ENCODE data around the gene TPK1.

The TPK1 gene

GRCh38 chr7:144674550-144674949 is 161.3 kb downstream of the TPK1 start:
- in situ Hi-C loops (cut with HindIII; ENCODE audit: low pct_ligation_motif_present, low pct_unique_long_range_greater_than_20kb, low sequenced_read_pairs): no loop called here

GRCh38 chr7:144672869-144673268 is 163.0 kb downstream of the TPK1 start:
- DNase-seq: no peak
- in situ Hi-C loops (cut with HindIII; ENCODE audit: low pct_ligation_motif_present, low pct_unique_long_range_greater_than_20kb, low sequenced_read_pairs): no loop called here

More at GRCh38 chr7:144674550-144674949, 161.3 kb downstream of the TPK1 start:
- no peak for DNase-seq

- DNase-seq: no peak
- in situ Hi-C loops (cut with HindIII; ENCODE audit: low pct_ligation_motif_present, low pct_unique_long_range_greater_than_20kb, low sequenced_read_pairs): no loop called here
These were observed 164.4 kb downstream of the TPK1 start for GRCh38 chr7:144671429-144671828.

GRCh38 chr7:144670218-144670617 is 165.6 kb downstream of the TPK1 start:
- peak; percentile 64 for DNase-seq
- in situ Hi-C loops (cut with HindIII; ENCODE audit: low pct_ligation_motif_present, low pct_unique_long_range_greater_than_20kb, low sequenced_read_pairs): no loop called here

GRCh38 chr7:144668503-144668902 is 167.3 kb downstream of the TPK1 start:
- no peak for DNase-seq
- in situ Hi-C loops (cut with HindIII; ENCODE audit: low pct_ligation_motif_present, low pct_unique_long_range_greater_than_20kb, low sequenced_read_pairs): no loop called here

- in situ Hi-C loops (cut with HindIII; ENCODE audit: low pct_ligation_motif_present, low pct_unique_long_range_greater_than_20kb, low sequenced_read_pairs): no loop called here
- DNase-seq: no peak
These were observed 170.0 kb downstream of the TPK1 start for GRCh38 chr7:144665689-144666381.

- no peak for DNase-seq
- in situ Hi-C loops (cut with HindIII; ENCODE audit: low pct_ligation_motif_present, low pct_unique_long_range_greater_than_20kb, low sequenced_read_pairs): no loop called here
These were observed 176.6 kb downstream of the TPK1 start for GRCh38 chr7:144659211-144659610.

GRCh38 chr7:144656965-144657517 is 178.8 kb downstream of the TPK1 start:
- in situ Hi-C loops (cut with HindIII; ENCODE audit: low pct_ligation_motif_present, low pct_unique_long_range_greater_than_20kb, low sequenced_read_pairs): no loop called here
- no peak for DNase-seq

GRCh38 chr7:144653449-144653848 is 182.4 kb downstream of the TPK1 start:
- no peak for DNase-seq
- in situ Hi-C loops (cut with HindIII; ENCODE audit: low pct_ligation_motif_present, low pct_unique_long_range_greater_than_20kb, low sequenced_read_pairs): no loop called here

GRCh38 chr7:144650439-144650838 is 185.4 kb downstream of the TPK1 start:
- in situ Hi-C loops (cut with HindIII; ENCODE audit: low pct_ligation_motif_present, low pct_unique_long_range_greater_than_20kb, low sequenced_read_pairs): no loop called here
- DNase-seq: no peak

GRCh38 chr7:144649120-144649519 is 186.7 kb downstream of the TPK1 start:
- in situ Hi-C loops (cut with HindIII; ENCODE audit: low pct_ligation_motif_present, low pct_unique_long_range_greater_than_20kb, low sequenced_read_pairs): no loop called here
- no peak for DNase-seq

- in situ Hi-C loops (cut with HindIII; ENCODE audit: low pct_ligation_motif_present, low pct_unique_long_range_greater_than_20kb, low sequenced_read_pairs): no loop called here
These were observed 194.3 kb downstream of the TPK1 start for GRCh38 chr7:144641389-144642044.

GRCh38 chr7:144632724-144633123 is 203.1 kb downstream of the TPK1 start:
- in situ Hi-C loops (cut with HindIII; ENCODE audit: low pct_ligation_motif_present, low pct_unique_long_range_greater_than_20kb, low sequenced_read_pairs): no loop called here
- no peak for DNase-seq

More at GRCh38 chr7:144641389-144642044, 194.3 kb downstream of the TPK1 start:
- no peak for DNase-seq

GRCh38 chr7:144629598-144629997 is 206.3 kb downstream of the TPK1 start:
- in situ Hi-C loops (cut with HindIII; ENCODE audit: low pct_ligation_motif_present, low pct_unique_long_range_greater_than_20kb, low sequenced_read_pairs): no loop called here
- no peak for DNase-seq

GRCh38 chr7:144629011-144629410 is 206.8 kb downstream of the TPK1 start:
- in situ Hi-C loops (cut with HindIII; ENCODE audit: low pct_ligation_motif_present, low pct_unique_long_range_greater_than_20kb, low sequenced_read_pairs): no loop called here
- no peak for DNase-seq

- DNase-seq: no peak
- in situ Hi-C loops (cut with HindIII; ENCODE audit: low pct_ligation_motif_present, low pct_unique_long_range_greater_than_20kb, low sequenced_read_pairs): no loop called here
These were observed 207.7 kb downstream of the TPK1 start for GRCh38 chr7:144628176-144628575.

GRCh38 chr7:144622745-144623144 is 213.1 kb downstream of the TPK1 start:
- in situ Hi-C loops (cut with HindIII; ENCODE audit: low pct_ligation_motif_present, low pct_unique_long_range_greater_than_20kb, low sequenced_read_pairs): no loop called here
- DNase-seq: no peak

- no peak for DNase-seq
- in situ Hi-C loops (cut with HindIII; ENCODE audit: low pct_ligation_motif_present, low pct_unique_long_range_greater_than_20kb, low sequenced_read_pairs): no loop called here
These were observed 229.6 kb downstream of the TPK1 start for GRCh38 chr7:144606261-144606660.

GRCh38 chr7:144596953-144597352 is 238.9 kb downstream of the TPK1 start:
- in situ Hi-C loops (cut with HindIII; ENCODE audit: low pct_ligation_motif_present, low pct_unique_long_range_greater_than_20kb, low sequenced_read_pairs): no loop called here
- no peak for DNase-seq

- DNase-seq: no peak
- in situ Hi-C loops (cut with HindIII; ENCODE audit: low pct_ligation_motif_present, low pct_unique_long_range_greater_than_20kb, low sequenced_read_pairs): no loop called here
These were observed 241.3 kb downstream of the TPK1 start for GRCh38 chr7:144594580-144594979.
